SK-N-SH treated with all-trans-retinoic acid at 6 μM for 48 hours (cell line): ENCODE data around the gene MED16.
A peak's percentile ranks its signal among the peaks of the same experiment; 100 is the strongest.
"Not testable (repeated sequence)": the region's sequence is repeated elsewhere in the genome, so short reads cannot be mapped to it uniquely, and the experiment has no call there.

Experiments used
- ATAC-seq: fragments of 200-7000 bp; cut with Tn5 transposase; 3 replicates; pipeline ENCODE4 v1.9.1; 2020; ENCODE audit warnings: mild to moderate bottlenecking, moderate library complexity
- BACH2 ChIP-seq: fragments of 250-450 bp; sonication (Bioruptor Pico); IDR thresholded peaks from 2 replicates; pipeline ENCODE4 v1.9.0; 2021; ENCODE audit warnings: mild to moderate bottlenecking, borderline replicate concordance
- ZFP3 ChIP-seq: fragments of 250-450 bp; sonication (Bioruptor Pico); IDR thresholded peaks from 2 replicates; pipeline ENCODE4 v1.5.0; 2020; ENCODE audit warnings: mild to moderate bottlenecking, moderate library complexity

The MED16 gene

GRCh38 chr19:821231-821824 lies 71.7 kb downstream of the MED16 start:
- TF ChIP-seq ZFP3 (CRISPR knock-in tag) (peak; percentile 97), BACH2 (CRISPR knock-in tag) (no peak)
- 0 out of 3 replicates have a peak, but pooled peaks have one; percentile 18 for ATAC-seq

GRCh38 chr19:820212-820611 lies 72.8 kb downstream of the MED16 start:
- ATAC-seq, result not testable (repeated sequence)
